GM19043 (cell line): ENCODE data around the gene KCNH6.

Source experiments
- ATAC-seq: cut with Tn5 transposase; IDR thresholded peaks from one replicate; pipeline ENCODE4 v1.9.1; 2021; ENCODE audit warnings: low read depth; ENCODE audit not compliant: unreplicated experiment

Gene KCNH6

DNA sequence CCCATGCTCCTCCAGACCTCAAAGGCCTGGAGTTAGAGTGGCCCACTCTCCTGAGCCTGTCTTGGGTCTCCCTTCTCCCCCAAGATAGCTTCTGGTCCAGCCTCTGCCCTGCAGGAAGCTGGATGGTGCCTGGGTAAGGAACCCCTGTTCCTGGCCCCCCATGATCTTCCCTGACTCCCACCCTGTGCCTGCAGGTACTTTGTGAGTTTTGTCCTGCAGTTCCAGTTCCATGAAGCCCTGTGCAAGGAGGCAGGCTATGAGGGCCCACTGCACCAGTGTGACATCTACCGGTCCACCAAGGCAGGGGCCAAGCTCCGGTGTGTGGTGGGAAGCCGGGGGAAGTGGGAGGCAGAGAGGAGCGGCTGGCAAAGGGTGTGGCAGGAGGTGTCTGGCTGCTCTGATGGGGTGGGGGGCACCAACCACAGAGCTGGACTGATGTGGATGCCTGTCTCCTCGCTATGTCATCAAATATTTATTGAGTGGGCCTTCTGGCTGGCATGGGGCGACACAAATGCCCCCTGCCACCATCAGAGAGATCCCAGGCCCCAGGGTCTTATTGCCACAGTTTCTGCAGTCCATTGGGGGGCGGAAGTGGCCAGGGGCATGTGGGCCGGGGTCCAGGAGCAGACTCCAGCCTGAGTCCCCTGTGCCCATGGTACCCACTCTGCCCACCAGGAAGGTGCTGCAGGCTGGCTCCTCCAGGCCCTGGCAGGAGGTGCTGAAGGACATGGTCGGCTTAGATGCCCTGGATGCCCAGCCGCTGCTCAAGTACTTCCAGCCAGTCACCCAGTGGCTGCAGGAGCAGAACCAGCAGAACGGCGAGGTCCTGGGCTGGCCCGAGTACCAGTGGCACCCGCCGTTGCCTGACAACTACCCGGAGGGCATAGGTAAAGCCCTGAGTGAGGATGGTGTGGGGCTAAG lies 39.2 kb upstream of the KCNH6 start:
- ATAC-seq, result no peak

DNA sequence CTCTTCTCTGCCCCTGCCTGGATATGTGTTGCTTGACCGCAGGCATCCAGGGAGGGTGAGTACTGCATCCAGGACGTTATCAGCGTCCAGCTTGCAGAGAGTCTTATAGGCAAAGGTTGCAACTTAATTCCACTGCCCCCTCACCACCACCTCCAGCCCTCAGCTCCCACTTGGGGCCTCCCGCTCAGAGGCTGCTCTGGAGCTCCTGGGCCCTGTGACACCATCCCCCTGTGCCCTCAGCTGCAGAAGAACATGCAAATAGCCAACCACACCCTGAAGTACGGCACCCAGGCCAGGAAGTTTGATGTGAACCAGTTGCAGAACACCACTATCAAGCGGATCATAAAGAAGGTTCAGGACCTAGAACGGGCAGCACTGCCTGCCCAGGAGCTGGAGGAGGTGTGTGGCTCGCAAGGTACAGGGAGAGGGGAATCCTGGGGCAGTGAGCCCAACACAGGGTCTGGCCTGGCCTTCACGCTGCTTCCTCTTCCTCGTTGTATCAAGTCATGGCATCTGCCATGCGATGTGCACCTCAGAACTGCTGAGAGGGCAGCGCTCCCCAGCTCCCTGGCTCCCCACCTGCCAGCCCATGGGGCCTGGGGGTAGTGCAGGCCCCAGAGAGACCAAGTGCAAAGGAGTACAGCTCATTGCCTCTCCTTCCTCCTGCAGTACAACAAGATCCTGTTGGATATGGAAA lies 36.7 kb upstream of the KCNH6 start:
- no peak for ATAC-seq

GRCh38 chr17:63487014-63487339 lies 36.2 kb upstream of the KCNH6 start:
- no peak for ATAC-seq

DNA sequence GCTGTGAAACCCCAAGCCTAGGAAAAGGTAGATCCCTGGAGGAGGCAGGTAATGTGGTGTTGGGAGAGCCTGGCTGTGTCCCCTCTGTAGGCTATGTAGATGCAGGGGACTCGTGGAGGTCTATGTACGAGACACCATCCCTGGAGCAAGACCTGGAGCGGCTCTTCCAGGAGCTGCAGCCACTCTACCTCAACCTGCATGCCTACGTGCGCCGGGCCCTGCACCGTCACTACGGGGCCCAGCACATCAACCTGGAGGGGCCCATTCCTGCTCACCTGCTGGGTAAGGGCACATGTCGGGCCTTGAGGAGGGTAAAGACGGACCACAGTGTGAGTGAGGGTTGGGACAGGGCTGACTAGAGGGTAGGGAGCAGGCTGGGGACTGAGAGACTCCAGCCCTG lies 34.3 kb upstream of the KCNH6 start:
- ATAC-seq, result no peak

DNA sequence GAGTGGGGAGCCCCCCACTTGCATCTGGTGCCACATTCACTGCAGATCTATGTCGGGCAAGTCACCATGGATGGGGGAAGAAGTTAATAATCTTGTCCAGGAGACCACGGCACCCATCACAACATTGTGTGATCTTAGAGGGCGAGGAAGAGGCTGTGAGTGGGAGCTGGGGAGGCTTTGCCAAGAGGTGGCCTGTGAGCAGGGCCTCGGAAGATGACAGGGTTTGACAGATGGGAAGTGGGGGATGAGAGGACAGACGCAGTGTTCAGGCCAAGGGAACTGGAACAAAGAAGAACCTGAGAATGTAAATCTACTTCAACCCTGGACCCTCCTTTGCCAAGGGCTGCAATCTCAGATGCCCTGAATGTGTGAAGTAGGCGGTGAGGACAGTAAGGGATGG lies 33.9 kb upstream of the KCNH6 start:
- no peak for ATAC-seq

GRCh38 chr17:63490329-63490728 lies 32.8 kb upstream of the KCNH6 start:
- ATAC-seq, result no peak

DNA sequence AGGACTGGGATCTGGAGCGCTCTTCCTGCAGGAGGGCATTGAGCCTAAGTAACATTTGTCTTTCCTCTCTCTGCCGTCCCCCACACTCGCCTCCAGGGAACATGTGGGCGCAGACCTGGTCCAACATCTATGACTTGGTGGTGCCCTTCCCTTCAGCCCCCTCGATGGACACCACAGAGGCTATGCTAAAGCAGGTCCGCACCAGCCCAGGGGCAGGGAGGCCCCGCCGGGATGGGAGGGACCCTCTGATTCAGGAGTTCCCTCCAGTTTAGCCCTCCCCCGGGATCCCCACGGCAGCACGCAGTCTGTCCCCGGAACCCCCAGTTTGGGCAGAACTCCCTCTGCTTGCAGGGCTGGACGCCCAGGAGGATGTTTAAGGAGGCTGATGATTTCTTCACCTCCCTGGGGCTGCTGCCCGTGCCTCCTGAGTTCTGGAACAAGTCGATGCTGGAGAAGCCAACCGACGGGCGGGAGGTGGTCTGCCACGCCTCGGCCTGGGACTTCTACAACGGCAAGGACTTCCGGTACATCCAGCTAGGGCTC lies 32.2 kb upstream of the KCNH6 start:
- no peak for ATAC-seq

DNA sequence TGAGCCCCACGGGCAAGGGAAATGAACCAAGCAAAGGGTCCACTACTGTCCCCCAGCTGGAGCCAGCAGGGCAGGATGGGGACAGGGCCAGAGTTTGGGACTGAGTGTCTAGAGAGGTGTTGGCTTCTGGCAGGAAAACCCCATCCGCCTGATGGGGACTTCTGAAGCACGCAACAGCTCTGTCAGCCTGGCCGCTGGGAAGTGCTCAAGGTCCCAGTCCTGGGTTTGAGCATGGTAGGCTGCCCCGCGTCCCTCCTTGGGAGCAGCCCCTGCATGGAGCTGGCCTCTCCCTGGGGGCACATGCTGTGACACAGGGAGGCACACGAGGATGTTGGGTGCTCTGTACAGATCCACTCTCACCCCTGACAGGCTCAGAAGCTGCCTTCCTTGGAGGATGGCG lies 31.7 kb upstream of the KCNH6 start:
- no peak for ATAC-seq

DNA sequence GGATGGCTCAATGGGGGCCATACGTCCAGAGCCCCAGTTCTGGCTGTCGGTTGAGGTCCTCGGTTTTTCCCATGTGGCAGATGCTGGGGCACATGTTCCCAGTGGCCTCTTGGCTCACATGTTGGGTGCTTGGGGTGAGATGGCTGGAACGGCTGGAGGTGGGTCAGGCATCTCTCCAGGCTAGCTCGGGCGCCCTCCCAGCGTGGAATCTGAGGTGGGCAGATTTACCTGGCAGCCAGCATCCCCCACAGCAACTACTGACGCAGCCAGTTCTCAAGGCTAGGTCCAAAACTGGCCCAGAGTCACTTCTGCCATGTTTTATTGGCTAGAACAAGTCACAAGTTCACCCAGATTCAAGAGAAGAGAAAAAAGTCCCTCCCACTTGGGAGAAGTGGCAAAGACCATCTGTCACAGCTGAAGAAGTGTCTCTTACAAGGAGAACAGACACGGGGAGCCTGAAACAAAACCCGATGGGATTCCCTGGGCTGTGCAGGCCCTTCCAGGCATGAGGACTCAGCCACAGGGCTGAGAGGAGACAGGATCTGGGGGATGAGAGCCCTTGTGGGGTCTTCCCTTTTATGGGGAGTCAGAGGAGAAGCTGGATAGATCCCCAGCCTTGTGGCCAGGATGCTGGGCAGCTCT lies 31.1 kb upstream of the KCNH6 start:
- no peak for ATAC-seq

GRCh38 chr17:63492940-63493339 lies 30.2 kb upstream of the KCNH6 start:
- no peak for ATAC-seq

GRCh38 chr17:63493411-63493810 lies 29.7 kb upstream of the KCNH6 start:
- no peak for ATAC-seq

GRCh38 chr17:63494300-63494928 lies 28.7 kb upstream of the KCNH6 start:
- ATAC-seq, result no peak

- ATAC-seq, result no peak
These were observed 27.7 kb upstream of the KCNH6 start for GRCh38 chr17:63495491-63495890.

DNA sequence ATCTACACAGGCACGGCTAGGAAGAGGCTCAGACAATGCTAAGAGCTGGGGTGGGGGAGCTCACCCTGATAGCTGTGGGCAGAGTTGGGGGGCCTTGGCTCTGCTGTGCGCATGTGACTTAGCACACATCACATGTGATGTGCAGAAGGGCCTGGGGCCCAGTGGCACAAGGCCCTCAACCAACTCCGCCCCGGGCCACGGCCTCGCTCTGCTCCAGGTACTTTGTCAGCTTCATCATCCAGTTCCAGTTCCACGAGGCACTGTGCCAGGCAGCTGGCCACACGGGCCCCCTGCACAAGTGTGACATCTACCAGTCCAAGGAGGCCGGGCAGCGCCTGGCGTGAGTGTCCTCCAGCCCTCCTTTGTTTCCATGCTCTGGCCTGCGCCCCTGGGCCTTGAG lies 27.0 kb upstream of the KCNH6 start:
- no peak for ATAC-seq

GRCh38 chr17:63496663-63497400 lies 26.3 kb upstream of the KCNH6 start:
- no peak for ATAC-seq

DNA sequence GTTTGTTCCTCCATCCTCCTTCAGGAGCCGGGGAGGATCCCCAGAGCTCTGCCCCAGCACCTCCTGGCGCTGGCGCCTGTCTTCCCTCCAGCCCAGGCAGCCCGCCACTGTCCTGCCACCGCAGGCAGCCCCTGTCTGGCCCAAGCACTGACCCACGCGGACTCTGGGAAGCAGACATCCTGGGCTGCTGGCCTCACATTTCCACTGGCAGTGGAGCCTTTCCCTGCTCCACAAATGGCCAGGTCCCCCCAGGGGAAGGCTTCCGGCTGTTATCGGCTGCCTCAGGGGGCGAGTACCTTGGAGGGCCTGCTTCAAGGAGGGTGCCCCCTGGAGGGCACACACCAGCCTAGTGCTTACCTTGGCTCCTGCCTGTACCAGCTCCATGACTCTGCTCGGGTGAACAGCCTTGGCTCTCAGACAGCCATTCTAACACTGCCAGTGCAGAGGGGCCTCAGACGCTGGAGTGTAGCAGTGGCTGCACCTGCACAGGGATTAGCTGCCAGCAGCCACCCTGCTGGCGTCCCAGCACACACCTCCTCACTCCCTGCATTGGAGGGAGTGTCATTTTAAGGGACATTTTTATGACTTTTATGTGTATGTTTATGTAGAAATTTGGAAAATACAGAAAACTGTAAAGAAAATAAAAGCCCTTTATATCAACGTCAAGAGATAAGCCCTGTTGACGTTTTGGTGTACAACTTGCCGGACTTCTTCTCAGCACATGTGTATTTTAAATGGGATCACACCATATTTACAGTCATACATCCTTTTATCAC lies 25.3 kb upstream of the KCNH6 start:
- no peak for ATAC-seq

GRCh38 chr17:63498626-63499195 lies 24.4 kb upstream of the KCNH6 start:
- no peak for ATAC-seq

DNA sequence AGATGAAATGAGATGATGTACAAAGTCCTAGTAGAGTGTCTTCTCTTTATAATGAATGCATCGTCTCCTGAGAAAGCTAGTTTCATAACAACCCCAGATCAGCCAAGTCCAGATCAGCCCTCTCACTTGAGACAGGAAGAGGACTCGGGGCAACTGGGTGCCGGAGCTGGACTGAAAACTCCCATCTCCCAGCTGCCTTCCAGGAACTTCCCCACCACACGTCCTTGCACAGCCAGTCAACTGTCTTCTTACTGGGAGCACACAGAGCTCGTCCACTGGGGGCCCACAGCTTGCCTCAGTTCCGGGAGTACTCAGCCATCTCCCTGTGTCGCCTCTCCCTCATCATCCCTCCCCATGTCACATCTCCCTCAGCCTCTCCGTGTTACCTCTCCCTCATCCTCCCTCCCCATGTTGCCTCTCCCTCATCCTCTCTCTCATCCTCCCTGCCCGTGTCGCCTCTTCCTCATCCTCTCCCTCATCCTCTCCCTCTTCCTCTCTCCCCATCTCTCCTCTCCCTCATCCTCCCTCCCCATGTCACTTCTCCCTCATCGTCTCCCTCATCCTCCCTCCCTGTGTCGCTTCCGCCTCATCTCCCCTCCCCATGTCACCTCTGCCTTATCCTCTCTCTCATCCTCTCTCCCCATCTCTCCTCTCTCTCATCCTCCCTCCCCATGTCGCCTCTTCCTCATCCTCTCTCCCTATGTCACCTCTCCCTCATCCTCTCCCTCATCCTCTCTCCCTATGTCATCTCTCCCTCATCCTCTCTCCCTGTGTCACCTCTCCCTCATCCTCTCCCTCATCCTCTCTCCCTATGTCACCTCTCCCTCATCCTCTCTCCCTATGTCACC lies 22.4 kb upstream of the KCNH6 start:
- no peak for ATAC-seq
